NCI-H524 (cell line): ENCODE measurements around the gene PRKACG.
"Not testable (repeated sequence)": the region's sequence is repeated elsewhere in the genome, so short reads cannot be mapped to it uniquely, and the experiment has no call there.

Experiments used
- DNase-seq, 2 experiments: peaks; one replicate each; lab custom pipeline; 2025; lab: John Stamatoyannopoulos, UW

Gene PRKACG

GRCh38 chr9:69014013-69014412, at the start of gene PRKACG:
PRKACG (minus strand) TSS chr9:69014113; CDS start chr9:69014092, 21 bp downstream.
- DNase-seq: no peak

DNA sequence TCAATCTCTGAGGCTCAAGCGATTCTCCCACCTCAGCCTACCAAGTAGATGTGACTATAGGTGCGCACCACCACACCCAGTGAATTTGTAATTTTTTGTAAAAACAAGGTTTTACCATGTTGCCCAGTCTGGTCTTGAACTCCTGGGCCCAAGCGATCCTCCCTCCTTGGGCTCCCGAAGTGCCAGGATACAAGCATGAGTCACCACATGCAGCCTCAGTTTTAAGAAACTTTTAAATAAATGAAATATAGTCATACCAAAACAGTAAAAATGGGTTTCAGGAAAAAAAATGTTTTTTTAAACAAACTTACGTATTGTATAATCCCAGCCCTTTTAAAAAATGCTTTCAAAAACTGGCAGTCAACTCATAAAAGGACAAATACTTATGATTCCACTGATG, 48.3 kb upstream of the PRKACG start:
- DNase-seq: no peak

GRCh38 chr9:69060766-69061165, 46.9 kb upstream of the PRKACG start:
- no peak for DNase-seq

- peak in 1 of 2 experiments; percentile 15 for DNase-seq
Observed at GRCh38 chr9:69058101-69058500, 44.2 kb upstream of the PRKACG start.

DNA sequence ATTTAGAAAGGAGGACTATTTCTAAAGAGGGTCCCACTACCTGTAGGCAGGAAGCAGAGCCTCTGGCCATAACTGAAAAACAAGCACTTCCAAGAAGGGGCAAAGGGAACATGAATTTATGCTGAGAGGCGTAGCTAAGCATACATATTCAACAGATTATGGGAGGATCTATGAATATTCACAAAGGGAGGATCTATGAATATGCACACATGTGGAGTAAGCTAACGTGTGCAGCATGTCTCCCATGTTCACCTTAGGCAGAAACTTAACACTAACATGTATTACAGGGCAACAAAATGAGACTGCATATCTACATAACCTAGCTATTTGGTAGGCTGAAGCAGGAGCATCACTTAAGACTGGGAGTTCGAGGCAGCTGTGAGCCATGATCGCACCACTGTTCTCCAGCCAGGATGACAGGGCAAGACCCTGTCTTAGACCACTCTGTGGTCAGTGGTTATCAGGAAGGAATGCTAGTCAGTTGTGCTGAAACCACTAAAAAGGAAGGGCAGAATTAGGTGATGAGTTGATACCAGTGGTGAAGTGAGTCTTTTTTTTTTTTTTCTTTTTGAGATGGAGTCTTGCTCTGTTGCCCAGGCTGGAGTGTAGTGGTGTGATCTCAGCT, 42.4 kb upstream of the PRKACG start:
- DNase-seq: no peak

GRCh38 chr9:69054989-69055388, 41.1 kb upstream of the PRKACG start:
- no peak for DNase-seq

DNA sequence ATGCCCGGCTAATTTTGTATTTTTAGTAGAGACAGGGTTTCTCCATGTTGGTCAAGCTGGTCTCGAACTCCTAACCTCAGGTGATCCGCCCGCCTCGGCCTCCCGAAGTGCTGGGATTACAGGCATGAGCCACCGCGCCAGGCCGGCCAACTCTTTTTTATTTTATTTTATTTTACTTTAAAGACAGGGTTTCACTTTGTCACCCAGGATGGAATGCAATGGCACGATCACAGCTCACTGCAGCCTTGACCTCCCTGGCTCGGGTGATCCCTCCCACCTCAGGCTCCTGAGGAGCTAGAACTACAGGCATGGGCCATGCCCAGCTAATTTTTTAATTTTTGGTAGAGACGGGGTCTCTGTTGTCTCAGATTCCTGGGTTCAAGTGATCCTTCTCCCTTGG, 37.0 kb upstream of the PRKACG start:
- DNase-seq: not testable (repeated sequence)

DNA sequence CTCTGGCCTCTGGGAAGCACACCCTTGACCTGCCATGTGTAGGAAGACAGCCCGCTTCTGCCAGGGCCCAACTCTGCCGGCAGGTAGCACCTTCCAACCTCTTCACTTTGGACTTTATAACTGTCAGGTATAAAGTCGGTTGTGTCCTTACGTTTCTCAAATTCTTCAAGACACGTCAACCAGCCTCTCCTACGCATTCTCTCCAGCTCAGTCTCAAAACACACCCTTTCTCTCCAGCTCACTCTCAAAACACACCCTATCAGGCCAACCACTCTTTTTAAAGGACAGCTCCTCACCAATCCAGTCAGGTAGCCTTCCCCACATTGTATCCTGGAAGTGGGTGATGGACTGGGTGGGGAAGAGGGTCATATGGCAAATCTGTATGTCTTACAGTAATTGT, 35.2 kb upstream of the PRKACG start:
- DNase-seq: no peak

- no peak for DNase-seq
Observed at GRCh38 chr9:69047371-69047770, 33.5 kb upstream of the PRKACG start.

DNA sequence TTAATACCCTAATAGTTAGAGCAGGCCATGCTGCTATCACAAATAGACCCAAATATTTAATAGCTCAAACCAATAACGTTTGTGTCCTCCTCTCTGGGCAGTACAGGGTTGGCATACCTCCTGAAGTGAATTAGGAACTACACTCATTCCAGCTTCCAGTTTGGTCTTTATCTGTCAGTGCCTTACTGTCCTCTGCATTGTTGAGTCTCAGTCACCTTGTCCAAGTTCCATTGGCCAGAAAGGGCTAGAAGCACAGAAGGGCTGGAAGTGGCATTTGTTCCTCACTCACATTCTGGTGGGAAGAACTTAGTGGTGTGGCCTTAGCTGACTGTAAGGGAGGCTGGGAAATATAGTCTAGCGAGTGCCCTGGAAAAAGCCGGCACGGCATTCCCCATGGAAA, 32.8 kb upstream of the PRKACG start:
- no peak for DNase-seq

GRCh38 chr9:69045821-69046220, 31.9 kb upstream of the PRKACG start:
- no peak for DNase-seq

GRCh38 chr9:69044240-69045219, 30.6 kb upstream of the PRKACG start:
- no peak for DNase-seq

DNA sequence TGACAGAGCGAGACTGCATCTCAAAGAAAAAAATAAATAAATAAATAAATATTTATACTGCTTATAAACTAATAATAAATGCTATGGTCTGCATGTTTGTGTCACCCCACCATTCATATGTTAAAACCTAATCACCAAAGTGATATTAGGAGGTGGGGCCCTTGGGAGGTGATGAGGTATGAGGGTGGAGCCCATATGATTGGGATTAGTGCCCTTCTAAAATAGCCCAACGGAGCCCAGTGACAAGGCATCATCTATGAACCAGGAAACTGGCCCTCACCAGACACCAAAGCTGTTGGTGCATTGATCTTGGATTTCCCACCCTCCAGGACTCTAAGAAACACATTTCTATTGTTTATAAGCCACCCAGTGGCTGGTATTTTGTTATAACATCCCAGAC, 26.7 kb upstream of the PRKACG start:
- no peak for DNase-seq

DNA sequence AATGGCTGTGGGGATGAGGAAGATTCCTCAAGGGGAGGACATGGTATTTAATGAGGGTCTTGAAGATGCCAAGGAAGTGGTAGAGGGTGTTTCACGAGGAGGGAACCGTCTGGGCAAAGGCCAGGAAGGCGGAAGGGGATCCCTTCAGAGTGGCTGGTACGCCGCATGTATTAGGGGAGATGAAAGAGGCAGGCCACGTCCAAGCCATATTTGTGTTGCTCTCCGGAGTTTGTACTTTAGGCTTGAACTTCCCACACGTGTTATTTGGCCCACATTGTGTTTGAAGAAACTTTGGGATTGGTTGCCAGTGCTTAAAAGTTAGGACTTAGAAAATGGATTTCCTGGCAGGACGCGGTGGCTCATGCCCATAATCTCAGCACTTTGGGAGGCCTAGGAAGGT, 22.9 kb upstream of the PRKACG start:
- DNase-seq: no peak

GRCh38 chr9:69036309-69036708, 22.4 kb upstream of the PRKACG start:
- no peak for DNase-seq

GRCh38 chr9:69035438-69036308, 21.8 kb upstream of the PRKACG start, which contains the start of gene FXN:
FXN (plus strand) TSS chr9:69035752; CDS start chr9:69035783, 31 bp downstream.
- peak in 1 of 2 experiments; percentile 35 for DNase-seq

GRCh38 chr9:69034071-69034470, 20.2 kb upstream of the PRKACG start:
- no peak for DNase-seq

- no peak for DNase-seq
Observed at GRCh38 chr9:69030851-69031645, 17.1 kb upstream of the PRKACG start.

GRCh38 chr9:69029535-69029934, 15.6 kb upstream of the PRKACG start:
- DNase-seq: no peak

- no peak for DNase-seq
Observed at GRCh38 chr9:69028754-69029153, 14.8 kb upstream of the PRKACG start.
